Mucosa of descending colon (tissue), 3 donors: ENCODE data around the gene FCN3. TPM values are rescaled to one million over a fixed set of nuclear protein-coding genes. Genes with fewer than 3 reads are reported as not detected.

Experiments used
- ATAC-seq: fragments of 200-7000 bp; cut with Tn5 transposase; one replicate; pipeline ENCODE4 v1.9.1; 2020; ENCODE audit warnings: mild to moderate bottlenecking, moderate library complexity
- DNase-seq, 3 donors: peaks; one replicate each; pipeline ENCODE4 v3.0.0-alpha.2; 2020
- H3K36me3 ChIP-seq: fragments of 200-600 bp; one replicate; pipeline ENCODE4 v1.8.0; 2021; ENCODE audit warnings: low read depth, mild to moderate bottlenecking
- H3K4me1 ChIP-seq: fragments of 200-600 bp; one replicate; pipeline ENCODE4 v1.8.0; 2021; ENCODE audit warnings: low read depth, mild to moderate bottlenecking
- H3K4me3 ChIP-seq: fragments of 200-600 bp; one replicate; pipeline ENCODE4 v1.8.0; 2021; ENCODE audit warnings: mild to moderate bottlenecking
- H3K9me3 ChIP-seq: fragments of 200-600 bp; one replicate; pipeline ENCODE4 v1.8.0; 2021; ENCODE audit warnings: mild to moderate bottlenecking
- intact Hi-C, 2 donors: fragments of 100-400 bp; cut with DNase I in 1 of 2; cut with micrococcal nuclease in 1 of 2; formaldehyde crosslinking; loops; one replicate each; pipeline versions ENCODE4 v1.11.0 to v1.11.1; 2022; cut with DNase I, micrococcal nuclease
- long read RNA-seq, 2 donors: library from polyadenylated mRNA; unstranded; transcript quantifications; one replicate each; pipeline ENCODE4 v2.0.0, GENCODE V29; 2019 to 2021
- total RNA-seq, 3 donors: library from RNA; stranded (reverse); fragmentation: NEBNext Ultra II Directional in 2 of 3; extraction: Animal tissue kit (Norgen Biotek cat#: 25700) in 2 of 3; gene quantifications; one replicate each; pipeline versions ENCODE4 v1.2.1 to v1.2.4, GENCODE V29; 2021 to 2023
- TF ChIP-seq, protein P1 (sequence below): fragments of 200-600 bp; IDR thresholded peaks from one replicate; pipeline ENCODE4 v1.8.0; 2022; ENCODE audit warnings: antibody characterized with exemption, mild to moderate bottlenecking
- donor health status: DM: no; HTN: no; CAD: no; lungs with moderate emphysema.
- donor health status: DM: no; HTN: no; CAD: no.
- donor health status: DM: no; HTN: yes; CAD: no.

The FCN3 gene
- total RNA-seq: under 1 TPM in 2 of 3 donors, not detected in 1; 0.60 to 0.79 TPM
- long read RNA-seq, donor 1, partial matches to known transcripts: 0 of 2 reads
- long read RNA-seq, donor 1, other reads (novel, unspliced or antisense): 0 of 2 reads
- long read RNA-seq, donor 2, partial matches to known transcripts: 0 of 1 reads
- long read RNA-seq, donor 2, other reads (novel, unspliced or antisense): 0 of 1 reads

DNA sequence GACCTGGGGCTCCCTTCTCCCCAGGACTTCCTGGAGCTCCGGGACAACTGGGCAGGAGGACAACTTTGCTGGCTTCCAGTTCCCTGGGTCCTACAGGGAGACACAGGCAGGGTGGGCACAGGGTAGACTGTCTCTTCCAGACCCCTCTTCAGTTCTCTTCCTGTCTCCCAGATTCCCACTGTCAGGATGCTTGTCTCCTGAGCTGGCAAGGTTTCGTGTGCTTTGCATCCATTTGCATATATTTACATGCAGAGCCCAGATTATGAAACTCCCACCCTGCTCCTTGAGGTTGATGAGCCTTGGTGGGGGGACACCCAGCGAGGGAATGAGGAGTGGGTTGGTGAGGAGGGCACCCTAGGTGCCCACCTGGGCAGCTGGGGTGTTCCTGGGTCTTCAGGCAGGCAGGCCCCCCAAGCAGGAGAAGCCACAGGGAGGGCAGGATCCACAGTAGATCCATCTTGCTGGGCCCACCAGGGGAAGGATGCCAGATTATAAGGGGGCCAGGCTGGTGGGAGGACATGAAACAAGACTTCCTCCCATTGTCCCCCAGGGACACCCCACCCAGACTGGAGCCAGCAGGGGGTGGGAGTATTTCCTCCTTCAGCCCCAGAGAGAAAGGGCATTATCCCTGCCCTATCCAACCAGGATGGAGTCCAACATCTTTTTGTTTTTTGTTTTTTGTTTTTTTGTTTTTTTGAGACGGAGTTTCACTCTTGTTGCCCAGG is at the start of gene FCN3:
Gene FCN3 (minus strand): TSS at position 463 of the 725 bp plus-strand sequence. CDS start 6 bp downstream, at position 457.
- intact Hi-C loops: no loop called here
- ATAC-seq: no peak
- Histone ChIP-seq H3K9me3 (no peaks in the 10 kb centered on the region), H3K4me3 (no peak within 1 kb of the TSS), H3K4me1 (no peaks in the 10 kb centered on the region), H3K36me3 (no peaks in the 10 kb centered on the region)
- TF ChIP-seq, protein P1, sequence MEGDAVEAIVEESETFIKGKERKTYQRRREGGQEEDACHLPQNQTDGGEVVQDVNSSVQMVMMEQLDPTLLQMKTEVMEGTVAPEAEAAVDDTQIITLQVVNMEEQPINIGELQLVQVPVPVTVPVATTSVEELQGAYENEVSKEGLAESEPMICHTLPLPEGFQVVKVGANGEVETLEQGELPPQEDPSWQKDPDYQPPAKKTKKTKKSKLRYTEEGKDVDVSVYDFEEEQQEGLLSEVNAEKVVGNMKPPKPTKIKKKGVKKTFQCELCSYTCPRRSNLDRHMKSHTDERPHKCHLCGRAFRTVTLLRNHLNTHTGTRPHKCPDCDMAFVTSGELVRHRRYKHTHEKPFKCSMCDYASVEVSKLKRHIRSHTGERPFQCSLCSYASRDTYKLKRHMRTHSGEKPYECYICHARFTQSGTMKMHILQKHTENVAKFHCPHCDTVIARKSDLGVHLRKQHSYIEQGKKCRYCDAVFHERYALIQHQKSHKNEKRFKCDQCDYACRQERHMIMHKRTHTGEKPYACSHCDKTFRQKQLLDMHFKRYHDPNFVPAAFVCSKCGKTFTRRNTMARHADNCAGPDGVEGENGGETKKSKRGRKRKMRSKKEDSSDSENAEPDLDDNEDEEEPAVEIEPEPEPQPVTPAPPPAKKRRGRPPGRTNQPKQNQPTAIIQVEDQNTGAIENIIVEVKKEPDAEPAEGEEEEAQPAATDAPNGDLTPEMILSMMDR: no peak
- DNase-seq: no peak

DNA sequence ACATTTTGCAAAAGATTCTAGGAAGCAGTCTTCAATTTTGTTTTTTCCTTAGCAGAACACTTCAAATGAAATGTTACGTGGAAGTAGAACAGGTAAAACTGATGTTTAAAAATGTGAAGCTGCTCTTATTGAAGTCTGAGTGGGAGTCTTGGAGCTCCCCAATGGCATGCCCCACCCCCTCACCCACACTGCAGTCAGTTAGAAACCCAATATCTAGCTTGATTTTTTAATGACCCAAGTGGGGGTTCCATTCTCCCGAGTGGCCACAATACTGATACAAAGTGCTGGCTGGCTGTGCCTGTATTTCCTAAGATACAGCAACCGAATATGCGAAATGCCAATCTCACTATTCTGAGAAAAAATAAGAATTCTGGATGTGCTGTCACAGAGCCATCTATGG is 49.1 kb upstream of the FCN3 start:
- intact Hi-C loops: no loop called here

DNA sequence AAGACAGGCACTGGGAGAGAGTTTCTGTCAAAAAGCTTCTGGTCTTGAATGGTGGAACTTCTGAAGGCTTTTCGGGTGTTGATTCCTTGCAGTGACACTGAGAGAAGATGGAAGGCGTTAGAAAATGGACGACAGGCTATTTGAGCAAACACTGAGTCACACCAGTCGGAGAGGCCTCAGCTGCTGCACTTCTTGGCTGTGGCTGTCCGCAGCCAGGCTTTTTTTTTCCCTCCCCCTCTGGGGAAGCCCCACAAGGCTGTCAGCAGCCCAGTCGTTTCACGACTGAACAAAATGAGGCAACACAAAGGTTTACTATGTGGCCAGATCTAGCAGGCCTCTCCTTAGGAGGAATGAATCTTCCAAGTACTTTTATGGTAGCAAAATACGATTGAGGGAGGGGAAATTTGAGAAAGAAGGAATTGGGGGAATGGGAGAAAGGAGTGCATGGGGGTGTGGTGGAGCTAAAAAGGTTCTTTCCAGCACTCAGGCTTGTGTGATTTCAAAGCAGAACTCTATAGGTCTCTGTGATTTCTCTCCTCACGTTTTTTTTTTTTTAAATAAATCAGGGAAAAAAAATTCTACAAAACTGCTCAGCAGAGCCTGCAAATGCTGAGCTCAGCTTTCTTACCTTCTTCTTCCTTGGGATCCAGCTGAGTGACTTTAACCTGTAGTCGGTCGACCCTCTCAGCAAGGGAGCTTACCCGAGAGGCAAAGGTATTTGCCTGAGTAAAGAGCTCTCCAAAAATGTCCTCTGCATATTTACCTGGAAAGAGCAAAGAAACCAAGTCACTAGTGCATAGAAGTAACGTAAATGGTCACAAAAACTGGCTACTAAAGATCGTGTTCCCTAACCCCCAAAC is 43.9 kb upstream of the FCN3 start:
- peaks cover 6% of the 10 kb centered on the region for H3K4me1 ChIP-seq
- H3K9me3 ChIP-seq: no peaks in the 10 kb centered on the region
- intact Hi-C loops: loop anchor here in 1 of 2 donors (10.0 kb wide), 1 partner anchor 186 kb away; the partner anchor contains the start of gene AHDC1
- TF ChIP-seq, protein P1: no peak
- no peak overlapping the region for H3K4me3 ChIP-seq
- ATAC-seq (peak; percentile 83), DNase-seq (peak in 2 of 3 donors; percentile 54 to 71)
- H3K36me3 ChIP-seq: no peaks in the 10 kb centered on the region

More for the DNA sequence above, 49.1 kb upstream of the FCN3 start:
- ATAC-seq (no peak), DNase-seq (no peak)
- TF ChIP-seq, protein P1: no peak
- H3K9me3 ChIP-seq: no peaks in the 10 kb centered on the region
- no peaks in the 10 kb centered on the region for H3K36me3 ChIP-seq
- H3K4me3 ChIP-seq: no peak overlapping the region
- peaks cover 4% of the 10 kb centered on the region for H3K4me1 ChIP-seq

DNA sequence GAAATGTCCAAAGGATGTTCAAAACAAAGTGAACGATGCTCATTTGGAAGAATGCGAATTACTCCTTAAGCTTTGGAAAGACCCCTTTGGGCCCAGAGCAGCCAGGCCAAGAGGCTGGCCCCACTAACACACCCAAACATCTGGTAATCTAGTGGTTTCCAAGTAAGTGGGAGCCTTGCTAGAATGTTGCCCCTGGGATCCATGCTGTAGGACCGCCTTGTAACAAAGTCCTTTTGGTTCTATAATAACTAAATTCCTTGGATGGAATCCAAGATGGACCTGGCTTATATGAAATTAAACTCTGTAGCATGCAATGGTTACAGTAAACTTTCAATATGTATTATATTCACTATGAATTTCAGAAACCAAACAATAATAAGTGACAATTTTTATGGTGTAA is 43.1 kb upstream of the FCN3 start:
- Histone ChIP-seq H3K36me3 (no peaks in the 10 kb centered on the region), H3K9me3 (no peaks in the 10 kb centered on the region), H3K4me1 (peaks cover 6% of the 10 kb centered on the region), H3K4me3 (no peak overlapping the region)
- DNase-seq: no peak
- TF ChIP-seq, protein P1: no peak
- intact Hi-C loops: loop anchor here in 1 of 2 donors (10.0 kb wide), 1 partner anchor 187 kb away; the partner anchor contains the start of gene AHDC1
- ATAC-seq: no peak

DNA sequence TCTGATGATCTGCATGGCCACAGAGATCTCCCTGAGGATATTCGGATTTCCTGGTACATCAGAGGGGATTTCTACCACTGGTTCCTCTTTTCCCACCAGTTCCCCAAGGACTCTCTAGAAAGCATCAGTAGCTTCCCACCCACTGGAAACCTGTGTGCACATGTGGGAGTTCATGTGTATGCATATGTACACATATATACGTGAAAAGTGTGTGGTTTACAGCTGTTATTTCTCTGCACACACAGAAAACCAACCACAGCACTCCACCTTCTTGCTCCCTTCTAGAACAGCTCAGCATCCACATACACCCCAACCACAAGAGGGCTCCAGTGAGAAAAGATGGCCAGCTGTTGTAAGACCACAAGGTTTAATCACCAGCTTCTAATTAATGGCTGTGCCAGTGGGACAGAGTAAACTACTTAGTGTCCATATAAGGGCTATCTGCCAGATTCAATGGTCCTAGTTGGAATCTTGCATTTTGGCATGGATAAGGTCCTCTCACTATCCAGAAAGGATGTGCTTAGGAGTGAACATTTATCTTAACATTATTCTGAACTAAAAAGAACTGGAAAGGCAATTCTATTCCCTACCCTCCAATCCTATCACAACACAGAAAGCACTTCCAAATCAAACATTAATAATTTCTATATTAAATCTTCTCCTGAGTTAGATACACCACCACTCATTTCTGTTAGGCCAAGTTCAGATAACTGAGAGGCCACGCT is 41.9 kb upstream of the FCN3 start:
- Histone ChIP-seq H3K4me3 (no peak overlapping the region), H3K4me1 (peaks cover 6% of the 10 kb centered on the region), H3K36me3 (no peaks in the 10 kb centered on the region), H3K9me3 (no peaks in the 10 kb centered on the region)
- TF ChIP-seq, protein P1: no peak
- intact Hi-C loops: loop anchor here in 1 of 2 donors (10.0 kb wide), 1 partner anchor 188 kb away; the partner anchor contains the start of gene AHDC1
- ATAC-seq (peak; percentile 73), DNase-seq (peak in 1 of 3 donors; percentile 78)
